ENCODE data around the gene GPR179. TPM values are rescaled to one million over a fixed set of nuclear protein-coding genes. Genes with fewer than 3 reads are reported as not detected.

Gene GPR179
- under 0.01 and 0.24 TPM in 2 replicates for total RNA-seq

GRCh38 chr17:38343608-38344419 is at the start of gene GPR179:
Gene GPR179 (minus strand): TSS chr17:38343956. CDS start chr17:38343789, 167 bp downstream.

GRCh38 chr17:38351412-38352222 is 7.9 kb upstream of the GPR179 start, which contains the start of gene SOCS7:
Gene SOCS7 (plus strand): TSS chr17:38351844. CDS start chr17:38352053, 209 bp downstream.

GRCh38 chr17:38296834-38297517 is 46.8 kb downstream of the GPR179 start, which contains the start of gene MRPL45:
Gene MRPL45 (plus strand): TSS chr17:38297168. CDS start chr17:38297184, 16 bp downstream.

Other genes starting within 250 kb of the GPR179 start
- gene TBC1D3E, start 216.0 kb downstream of the GPR179 start, total RNA-seq: not detected in 2 replicates
- gene TBC1D3, start 151.4 kb downstream of the GPR179 start, total RNA-seq: not detected in 2 replicates
- 27.7 and 35.2 TPM in 2 replicates for gene MRPL45, start 46.8 kb downstream of the GPR179 start, total RNA-seq
- gene SOCS7, start 7.9 kb upstream of the GPR179 start, total RNA-seq: 26.5 and 31.3 TPM in 2 replicates
- 21.9 and 40.7 TPM in 2 replicates for gene ARHGAP23, start 84.5 kb upstream of the GPR179 start, total RNA-seq